ENCODE measurements around the gene ECD. TPM values are rescaled to one million over a fixed set of nuclear protein-coding genes. Genes with fewer than 3 reads are reported as not detected.

Gene ECD
- 38.0 and 39.5 TPM in 2 replicates for total RNA-seq

DNA sequence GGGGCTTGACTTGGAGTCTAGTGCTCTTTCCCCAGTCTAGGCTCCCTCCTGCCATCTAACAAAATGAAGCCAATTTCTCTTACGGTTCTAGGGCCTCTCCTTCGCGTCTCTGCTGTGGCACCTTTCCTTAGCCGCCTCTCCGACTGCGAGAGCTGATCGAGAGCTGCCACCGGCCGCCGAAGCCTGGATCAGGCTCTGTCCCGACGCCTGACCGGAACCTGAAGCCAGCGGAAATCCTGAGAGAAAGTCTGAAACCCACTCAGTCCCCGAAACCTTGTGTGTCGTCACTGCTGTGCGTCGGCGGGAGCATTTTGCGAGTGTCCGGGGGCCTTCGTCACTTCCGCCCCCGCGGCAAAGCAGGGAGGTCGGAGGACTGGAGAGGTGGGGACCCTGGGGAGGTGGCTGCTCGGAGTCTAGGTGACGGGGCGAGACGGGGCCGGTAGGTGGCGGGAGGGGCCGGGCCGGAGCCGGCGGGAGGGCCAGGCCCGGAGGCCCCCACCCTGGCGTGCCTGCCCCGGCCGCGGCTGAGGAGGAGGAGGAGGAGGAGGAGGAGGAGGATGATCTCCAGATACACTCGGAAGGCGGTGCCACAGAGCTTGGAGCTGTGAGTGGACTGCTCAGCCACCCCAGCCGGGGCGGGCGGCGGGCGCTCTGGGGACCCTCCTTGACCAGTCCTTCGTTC lies at the start of gene ECD, which contains the start of gene FAM149B1:
Gene ECD, minus strand, starts transcription at position 226 of the 682 bp plus-strand sequence. CDS start 4,071 bp downstream, outside the sequence.
Gene FAM149B1, plus strand, starts transcription at position 337 of the 682 bp plus-strand sequence. Its CDS starts 221 bp downstream, at position 558.
- Mint-ChIP-seq H3K9me3 (no peaks in the 10 kb centered on the region), H3K4me1 (ENCODE audit: low read depth) (peaks cover 42% of the 10 kb centered on the region), H3K27ac (peak within 1 kb of the TSS; percentile 99), H3K36me3 (ENCODE audit: low read depth) (peaks cover 25% of the 10 kb centered on the region), H3K4me3 (peak within 1 kb of the TSS; percentile 99), H3K27me3 (ENCODE audit: insufficient read depth) (no peaks in the 10 kb centered on the region)
- intact Hi-C loops (cut with micrococcal nuclease) = loop anchor here (1.0 to 10.0 kb wide), 10 partner anchors 9 to 1083 kb away; partner anchors contain the start of genes CFAP70, MCU, MRPS16 and P4HA1
- peak; percentile 91 for DNase-seq (ENCODE audit: low spot score)

DNA sequence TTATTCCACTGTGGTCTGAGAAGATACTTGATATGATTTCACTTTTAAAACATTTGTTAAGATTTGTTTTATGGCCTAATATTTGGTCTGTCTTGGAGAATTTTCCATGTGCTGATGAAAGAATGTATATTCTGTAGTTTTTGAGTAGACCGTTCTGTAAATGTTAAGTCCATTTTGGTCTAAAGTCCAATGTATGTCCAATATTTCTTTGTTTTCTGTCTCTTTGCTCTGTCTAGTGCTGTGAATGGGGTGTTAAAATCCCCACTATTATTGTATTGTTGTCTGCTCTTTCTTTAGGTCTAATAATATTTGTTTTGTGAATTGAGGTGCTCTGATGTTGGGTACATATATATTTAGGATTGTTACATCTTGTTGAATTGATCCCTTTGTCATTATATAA lies 47.9 kb upstream of the ECD start:
- Mint-ChIP-seq H3K9me3 (no peaks in the 10 kb centered on the region), H3K36me3 (ENCODE audit: low read depth) (peaks cover 24% of the 10 kb centered on the region), H3K4me3 (no peak overlapping the region), H3K4me1 (ENCODE audit: low read depth) (peaks cover 5% of the 10 kb centered on the region), H3K27ac (no peak overlapping the region), H3K27me3 (ENCODE audit: insufficient read depth) (no peaks in the 10 kb centered on the region)
- DNase-seq (ENCODE audit: low spot score) = no peak
- intact Hi-C loops (cut with micrococcal nuclease) = no loop called here

DNA sequence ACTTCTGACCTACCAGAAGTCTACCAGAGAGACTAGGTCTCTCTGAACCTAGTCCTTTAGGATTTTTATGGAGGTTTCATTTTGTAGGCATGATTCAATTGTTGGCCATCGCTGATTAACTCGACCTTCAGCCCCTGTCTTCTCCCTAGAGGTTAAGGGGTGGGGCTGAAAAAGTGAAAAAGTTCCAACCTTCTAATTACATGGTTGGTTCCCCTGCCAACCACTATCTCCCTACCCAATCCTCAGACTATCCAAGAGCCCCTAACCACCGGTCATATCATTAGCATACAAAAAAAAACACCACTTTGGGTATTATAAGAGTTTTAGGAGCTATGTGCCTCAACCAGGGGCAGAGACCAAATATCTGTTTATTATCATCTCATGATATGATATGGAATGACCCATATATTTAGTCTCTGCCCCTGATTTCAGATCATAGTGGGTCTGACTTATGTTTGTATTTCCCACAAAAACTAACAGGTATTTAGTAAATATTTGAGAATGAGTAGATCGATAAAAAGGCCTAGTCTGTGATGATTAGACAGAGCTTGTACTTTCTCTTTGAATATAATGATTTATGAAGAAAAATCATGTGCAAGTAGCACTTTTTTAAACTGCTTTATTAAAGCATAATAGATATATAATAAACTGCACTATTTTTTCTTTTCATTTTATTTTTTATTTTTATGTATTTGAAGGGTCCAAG lies 43.5 kb upstream of the ECD start:
- Mint-ChIP-seq H3K27ac (no peak overlapping the region), H3K4me3 (no peak overlapping the region), H3K36me3 (ENCODE audit: low read depth) (peaks cover 8% of the 10 kb centered on the region), H3K27me3 (ENCODE audit: insufficient read depth) (no peaks in the 10 kb centered on the region), H3K9me3 (no peaks in the 10 kb centered on the region), H3K4me1 (ENCODE audit: low read depth) (no peaks in the 10 kb centered on the region)
- no peak for DNase-seq (ENCODE audit: low spot score)
- intact Hi-C loops (cut with micrococcal nuclease) = no loop called here

DNA sequence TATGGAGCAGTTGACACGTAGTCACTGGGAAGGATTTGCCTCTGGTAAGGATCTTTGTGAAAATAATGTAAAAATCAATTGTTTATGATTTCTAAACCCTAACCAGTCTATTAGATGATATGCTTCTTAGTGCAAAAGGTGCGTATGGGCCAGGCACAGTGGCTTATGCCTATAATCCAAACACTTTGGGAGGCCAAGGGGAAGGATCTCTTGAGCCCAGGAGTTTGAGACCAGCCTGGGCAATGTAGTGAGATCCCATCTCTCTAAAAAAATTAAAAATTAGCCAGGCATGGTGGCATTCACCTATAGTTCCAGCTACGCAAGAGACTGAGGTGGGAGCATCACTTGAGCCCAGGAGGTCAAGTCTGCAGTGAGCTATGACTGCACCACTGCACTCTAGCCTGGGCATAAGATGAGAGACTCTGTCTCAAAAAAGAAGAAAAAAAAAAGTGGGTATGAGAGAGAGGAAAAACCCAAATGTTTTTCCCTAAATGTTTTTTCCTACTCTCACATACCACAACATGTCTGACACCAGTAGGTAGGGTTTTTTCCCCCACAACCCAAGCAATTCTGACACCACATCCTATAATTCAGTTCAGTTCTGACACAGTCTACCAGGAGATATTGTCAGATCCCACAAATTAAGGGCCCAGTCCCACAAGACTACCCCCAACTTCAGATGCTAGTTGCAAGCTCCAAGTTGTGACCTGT lies 42.7 kb upstream of the ECD start:
- intact Hi-C loops (cut with micrococcal nuclease) = no loop called here
- Mint-ChIP-seq H3K9me3 (no peaks in the 10 kb centered on the region), H3K27ac (no peak overlapping the region), H3K4me1 (ENCODE audit: low read depth) (no peaks in the 10 kb centered on the region), H3K27me3 (ENCODE audit: insufficient read depth) (no peaks in the 10 kb centered on the region), H3K36me3 (ENCODE audit: low read depth) (peaks cover 4% of the 10 kb centered on the region), H3K4me3 (no peak overlapping the region)
- no peak for DNase-seq (ENCODE audit: low spot score)

DNA sequence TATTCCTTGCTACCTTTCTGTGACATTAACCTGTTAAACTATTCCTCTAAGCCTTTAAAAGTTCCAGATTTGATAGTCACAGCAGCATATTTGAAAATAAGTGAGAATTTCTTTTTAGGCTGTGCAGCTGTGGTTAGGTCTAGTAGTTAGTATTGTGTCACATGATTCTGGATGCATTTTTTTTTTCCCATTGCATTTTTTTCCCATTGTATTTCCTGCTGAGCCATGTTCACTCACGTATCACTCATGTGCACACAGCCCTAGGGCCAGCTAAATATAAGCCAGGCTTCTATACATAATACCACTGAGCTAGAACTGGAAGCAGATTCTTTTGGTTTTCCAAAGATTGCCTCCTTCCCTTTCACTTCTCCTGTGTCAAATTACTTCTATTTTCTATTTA lies 41.9 kb upstream of the ECD start:
- DNase-seq (ENCODE audit: low spot score) = no peak
- H3K36me3 Mint-ChIP-seq (ENCODE audit: low read depth) = peaks cover 4% of the 10 kb centered on the region
- no peaks in the 10 kb centered on the region for H3K9me3 Mint-ChIP-seq
- no peak overlapping the region for H3K27ac Mint-ChIP-seq
- no peaks in the 10 kb centered on the region for H3K27me3 Mint-ChIP-seq (ENCODE audit: insufficient read depth)
- no peak overlapping the region for H3K4me3 Mint-ChIP-seq
- intact Hi-C loops (cut with micrococcal nuclease) = no loop called here
- H3K4me1 Mint-ChIP-seq (ENCODE audit: low read depth) = no peaks in the 10 kb centered on the region

DNA sequence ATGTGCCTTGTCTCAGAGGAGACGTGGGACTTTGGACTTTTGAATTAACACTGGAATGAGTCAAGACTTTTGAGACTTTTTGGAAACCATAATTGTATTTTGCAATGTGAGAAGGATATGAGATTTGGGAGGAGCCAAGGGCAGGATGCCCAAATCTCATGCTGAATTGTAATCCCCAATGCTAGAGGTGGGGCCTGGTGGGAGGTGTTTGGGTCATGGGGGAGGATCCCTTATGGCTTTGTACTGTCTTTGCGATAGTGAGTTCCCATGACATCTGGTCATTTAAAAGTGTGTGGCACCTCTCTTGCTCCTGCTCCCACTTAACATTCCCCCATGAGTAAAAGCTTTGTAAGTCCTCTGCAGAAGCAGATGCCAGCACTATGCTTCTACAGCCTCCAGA lies 40.1 kb upstream of the ECD start:
- intact Hi-C loops (cut with micrococcal nuclease) = no loop called here
- peaks cover 4% of the 10 kb centered on the region for H3K36me3 Mint-ChIP-seq (ENCODE audit: low read depth)
- DNase-seq (ENCODE audit: low spot score) = no peak

DNA sequence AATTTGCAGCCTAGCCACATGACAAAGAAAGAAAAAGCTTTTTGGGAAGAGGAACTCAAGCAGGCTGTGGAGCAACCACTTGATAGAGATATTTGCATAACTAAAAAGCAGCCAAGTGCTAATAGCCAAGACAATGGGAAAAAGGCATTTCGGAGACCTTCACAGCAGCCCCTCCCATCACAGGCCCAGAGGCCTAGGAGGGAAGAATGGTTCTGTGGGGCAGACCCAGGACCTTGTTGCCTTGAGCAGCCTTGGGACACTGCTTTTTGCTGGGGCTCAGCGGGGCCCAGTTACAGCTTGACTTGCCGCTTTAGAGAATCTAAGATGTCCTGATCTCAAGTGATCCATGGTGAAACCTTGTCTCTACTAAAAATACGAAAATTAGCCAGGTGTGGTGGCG lies 38.6 kb upstream of the ECD start:
- no peaks in the 10 kb centered on the region for H3K4me1 Mint-ChIP-seq (ENCODE audit: low read depth)
- H3K4me3 Mint-ChIP-seq = no peak overlapping the region
- intact Hi-C loops (cut with micrococcal nuclease) = no loop called here
- DNase-seq (ENCODE audit: low spot score) = no peak
- H3K36me3 Mint-ChIP-seq (ENCODE audit: low read depth) = no peaks in the 10 kb centered on the region
- no peak overlapping the region for H3K27ac Mint-ChIP-seq
- H3K9me3 Mint-ChIP-seq = no peaks in the 10 kb centered on the region
- H3K27me3 Mint-ChIP-seq (ENCODE audit: insufficient read depth) = no peaks in the 10 kb centered on the region

More for the DNA sequence above, 40.1 kb upstream of the ECD start:
- Mint-ChIP-seq H3K9me3 (no peaks in the 10 kb centered on the region), H3K4me1 (ENCODE audit: low read depth) (no peaks in the 10 kb centered on the region), H3K27me3 (ENCODE audit: insufficient read depth) (no peaks in the 10 kb centered on the region), H3K4me3 (no peak overlapping the region), H3K27ac (no peak overlapping the region)

DNA sequence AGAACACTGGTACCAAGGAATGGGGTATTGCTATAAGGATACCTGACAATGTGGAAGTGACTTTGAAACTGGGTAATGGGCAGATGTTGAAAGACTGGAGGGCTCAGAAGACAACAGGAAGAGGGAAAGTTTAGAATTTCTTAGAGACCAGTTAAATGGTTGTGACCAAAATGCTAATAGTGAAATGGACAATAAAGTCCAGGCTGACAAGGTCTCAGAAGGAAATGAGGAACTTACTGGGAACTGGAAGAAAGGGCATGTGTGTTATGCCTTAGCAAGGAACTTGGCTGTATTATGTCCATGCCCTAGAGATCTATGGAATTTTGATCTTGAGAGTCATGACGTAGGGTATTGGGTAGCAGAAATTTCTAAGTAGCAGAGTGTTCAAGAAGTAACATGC lies 38.1 kb upstream of the ECD start:
- Mint-ChIP-seq H3K36me3 (ENCODE audit: low read depth) (no peaks in the 10 kb centered on the region), H3K9me3 (no peaks in the 10 kb centered on the region), H3K27ac (no peak overlapping the region), H3K4me3 (no peak overlapping the region), H3K4me1 (ENCODE audit: low read depth) (no peaks in the 10 kb centered on the region), H3K27me3 (ENCODE audit: insufficient read depth) (no peaks in the 10 kb centered on the region)
- no peak for DNase-seq (ENCODE audit: low spot score)
- intact Hi-C loops (cut with micrococcal nuclease) = no loop called here

DNA sequence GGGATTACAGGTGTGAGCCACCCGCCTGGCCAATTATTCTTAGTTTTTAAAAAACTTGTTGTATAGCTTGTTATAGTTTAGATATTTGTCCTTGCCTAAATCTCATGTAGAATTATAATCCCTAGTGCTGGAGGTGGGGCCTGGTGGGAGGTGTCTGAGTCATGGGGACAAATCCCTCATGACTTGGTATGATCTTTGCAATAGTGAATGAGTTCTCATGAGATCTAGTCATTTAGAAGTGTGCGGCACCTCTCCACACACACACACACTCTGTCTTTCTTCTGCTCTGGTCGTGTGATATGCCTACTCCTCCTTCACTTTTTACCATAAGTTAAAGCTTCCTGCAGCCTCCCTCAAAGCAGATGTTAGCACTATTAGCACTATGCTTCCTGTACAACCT lies 37.3 kb upstream of the ECD start:
- DNase-seq (ENCODE audit: low spot score) = no peak
- H3K27me3 Mint-ChIP-seq (ENCODE audit: insufficient read depth) = no peaks in the 10 kb centered on the region
- no peak overlapping the region for H3K27ac Mint-ChIP-seq
- no peak overlapping the region for H3K4me3 Mint-ChIP-seq
- intact Hi-C loops (cut with micrococcal nuclease) = no loop called here
- H3K4me1 Mint-ChIP-seq (ENCODE audit: low read depth) = no peaks in the 10 kb centered on the region
- no peaks in the 10 kb centered on the region for H3K9me3 Mint-ChIP-seq
- H3K36me3 Mint-ChIP-seq (ENCODE audit: low read depth) = peaks cover 3% of the 10 kb centered on the region

DNA sequence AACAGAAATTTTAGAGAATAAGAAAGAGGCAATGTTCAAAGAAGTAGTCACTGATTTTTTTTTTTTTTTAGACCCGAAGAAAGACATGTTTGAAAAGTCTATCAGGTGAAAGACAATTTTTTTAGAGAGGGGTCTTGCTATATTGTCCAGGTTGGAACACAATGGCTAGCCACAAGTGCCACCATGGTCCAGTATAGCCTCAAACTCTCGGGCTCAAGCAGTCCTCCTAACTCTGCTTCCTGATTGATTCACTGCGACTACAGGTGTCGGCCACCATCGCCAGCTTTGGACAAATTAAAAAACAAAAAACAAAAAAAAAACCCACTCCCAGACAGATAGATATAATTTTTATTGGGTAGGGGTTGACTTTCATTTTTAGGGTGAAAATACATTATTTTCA lies 22.4 kb upstream of the ECD start:
- Mint-ChIP-seq H3K9me3 (no peaks in the 10 kb centered on the region), H3K4me3 (no peak overlapping the region), H3K36me3 (ENCODE audit: low read depth) (no peaks in the 10 kb centered on the region), H3K27ac (no peak overlapping the region), H3K27me3 (ENCODE audit: insufficient read depth) (peaks cover 2% of the 10 kb centered on the region), H3K4me1 (ENCODE audit: low read depth) (no peaks in the 10 kb centered on the region)
- no peak for DNase-seq (ENCODE audit: low spot score)
- intact Hi-C loops (cut with micrococcal nuclease) = no loop called here

DNA sequence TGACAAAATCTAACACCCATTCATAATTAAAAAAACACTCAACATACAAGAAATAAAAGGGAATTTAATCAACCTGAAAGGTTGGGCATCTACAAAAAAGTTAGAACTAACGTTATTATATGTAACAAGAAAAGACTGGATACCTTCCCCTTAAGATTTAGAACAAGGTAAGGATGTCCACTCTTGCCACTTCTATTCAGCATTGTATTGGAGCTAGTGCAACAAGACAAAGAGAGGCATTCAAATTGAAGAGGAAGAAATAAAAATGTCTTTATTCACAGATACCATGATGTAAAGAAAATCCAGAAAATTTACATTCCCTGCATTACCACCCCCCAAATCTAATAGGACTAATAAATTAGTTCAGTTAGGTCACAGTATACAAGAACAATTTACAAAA lies 18.5 kb upstream of the ECD start:
- DNase-seq (ENCODE audit: low spot score) = no peak
- peaks cover 6% of the 10 kb centered on the region for H3K9me3 Mint-ChIP-seq
- intact Hi-C loops (cut with micrococcal nuclease) = no loop called here
- peaks cover 2% of the 10 kb centered on the region for H3K27me3 Mint-ChIP-seq (ENCODE audit: insufficient read depth)
- no peaks in the 10 kb centered on the region for H3K4me1 Mint-ChIP-seq (ENCODE audit: low read depth)
- no peak overlapping the region for H3K27ac Mint-ChIP-seq
- peaks cover 11% of the 10 kb centered on the region for H3K36me3 Mint-ChIP-seq (ENCODE audit: low read depth)
- no peak overlapping the region for H3K4me3 Mint-ChIP-seq

DNA sequence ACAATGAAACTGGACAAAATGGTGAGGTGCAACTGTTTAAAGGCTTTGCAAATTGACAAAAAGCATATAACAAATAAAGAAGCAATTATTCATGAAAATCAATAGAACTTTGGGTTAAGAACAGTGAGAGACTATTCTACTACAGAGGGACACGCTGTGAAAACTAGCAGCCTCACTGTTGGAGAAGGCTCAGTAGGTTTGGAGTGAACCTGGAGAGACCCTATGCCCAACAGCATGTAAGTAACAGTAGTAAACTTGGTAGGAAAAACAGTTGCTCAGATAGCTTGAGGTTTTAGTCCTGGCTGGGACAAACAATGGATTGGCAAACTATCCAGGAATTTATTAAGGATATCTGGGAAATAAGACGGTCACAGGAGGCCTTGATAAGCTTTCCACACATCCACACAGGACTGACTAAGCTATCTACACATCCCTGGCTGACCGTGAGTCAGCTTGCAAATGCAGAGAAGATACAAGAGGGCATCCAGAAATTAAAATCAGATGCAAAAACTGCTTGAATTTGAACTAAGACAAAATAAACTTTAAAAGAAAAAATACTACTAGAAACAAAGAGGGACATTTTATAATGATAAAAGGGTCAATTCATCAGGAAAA lies 16.0 kb upstream of the ECD start:
- intact Hi-C loops (cut with micrococcal nuclease) = no loop called here
- H3K9me3 Mint-ChIP-seq = peaks cover 6% of the 10 kb centered on the region
- peaks cover 16% of the 10 kb centered on the region for H3K36me3 Mint-ChIP-seq (ENCODE audit: low read depth)
- no peaks in the 10 kb centered on the region for H3K4me1 Mint-ChIP-seq (ENCODE audit: low read depth)
- H3K4me3 Mint-ChIP-seq = no peak overlapping the region
- H3K27me3 Mint-ChIP-seq (ENCODE audit: insufficient read depth) = peaks cover 2% of the 10 kb centered on the region
- no peak for DNase-seq (ENCODE audit: low spot score)
- no peak overlapping the region for H3K27ac Mint-ChIP-seq

DNA sequence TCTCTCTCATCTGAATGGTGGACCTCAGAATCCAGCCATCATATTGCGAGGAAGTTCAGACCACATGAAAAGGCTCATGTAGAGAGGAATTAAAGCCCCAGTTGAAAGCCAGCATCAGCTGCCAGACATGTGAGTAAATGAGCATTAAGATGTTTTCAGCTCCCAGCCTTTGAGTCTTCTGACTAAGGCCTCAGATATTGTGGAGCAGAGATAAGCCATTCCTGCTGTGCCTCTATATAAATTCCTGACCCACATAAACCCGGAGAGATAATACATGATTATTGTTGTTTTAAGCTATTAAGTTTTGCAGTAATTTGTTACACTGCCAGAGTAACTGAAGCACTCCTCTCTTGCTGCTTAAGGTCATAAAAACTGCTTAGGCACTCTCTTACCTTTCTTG lies 14.8 kb upstream of the ECD start:
- no peaks in the 10 kb centered on the region for H3K4me1 Mint-ChIP-seq (ENCODE audit: low read depth)
- peaks cover 6% of the 10 kb centered on the region for H3K9me3 Mint-ChIP-seq
- no peak overlapping the region for H3K27ac Mint-ChIP-seq
- H3K36me3 Mint-ChIP-seq (ENCODE audit: low read depth) = peaks cover 20% of the 10 kb centered on the region
- intact Hi-C loops (cut with micrococcal nuclease) = no loop called here
- no peak overlapping the region for H3K4me3 Mint-ChIP-seq
- no peaks in the 10 kb centered on the region for H3K27me3 Mint-ChIP-seq (ENCODE audit: insufficient read depth)
- no peak for DNase-seq (ENCODE audit: low spot score)
